Measurements from ENCODE around the gene MYLK4. TPM values are rescaled to one million over a fixed set of nuclear protein-coding genes. Genes with fewer than 3 reads are reported as not detected.

MYLK4 gene
- total and polyA plus RNA-seq, 4 donors, result 0.07 to 0.65 (median 0.39) TPM

DNA sequence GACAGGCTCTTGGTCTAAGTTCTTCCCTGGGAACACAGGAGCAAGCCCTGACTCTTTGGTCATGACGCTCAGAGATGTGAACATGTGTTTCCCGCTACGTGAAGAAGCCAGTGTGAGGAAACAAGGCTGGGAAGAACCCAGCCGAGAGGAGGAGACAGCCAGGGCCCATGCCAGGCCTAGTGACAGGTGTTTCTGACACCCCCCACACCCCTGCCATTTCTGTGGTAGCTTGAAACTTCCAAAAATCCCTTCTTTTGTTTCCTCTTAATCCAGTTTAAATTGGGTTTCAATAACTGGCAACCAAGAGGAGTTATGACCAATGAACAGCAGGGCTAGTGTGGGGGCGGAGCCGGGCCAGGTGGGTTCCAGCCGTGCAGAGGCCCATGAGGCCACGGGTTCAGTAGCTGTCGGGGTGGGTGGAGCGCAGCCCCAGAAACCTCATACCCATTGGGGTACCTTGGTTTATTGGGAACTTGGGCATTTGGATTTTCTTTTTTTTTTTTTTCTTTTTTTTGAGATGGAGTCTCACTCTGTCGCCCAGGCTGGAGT, 47.9 kb upstream of the MYLK4 start (continued):
- TF ChIP-seq, protein P1, sequence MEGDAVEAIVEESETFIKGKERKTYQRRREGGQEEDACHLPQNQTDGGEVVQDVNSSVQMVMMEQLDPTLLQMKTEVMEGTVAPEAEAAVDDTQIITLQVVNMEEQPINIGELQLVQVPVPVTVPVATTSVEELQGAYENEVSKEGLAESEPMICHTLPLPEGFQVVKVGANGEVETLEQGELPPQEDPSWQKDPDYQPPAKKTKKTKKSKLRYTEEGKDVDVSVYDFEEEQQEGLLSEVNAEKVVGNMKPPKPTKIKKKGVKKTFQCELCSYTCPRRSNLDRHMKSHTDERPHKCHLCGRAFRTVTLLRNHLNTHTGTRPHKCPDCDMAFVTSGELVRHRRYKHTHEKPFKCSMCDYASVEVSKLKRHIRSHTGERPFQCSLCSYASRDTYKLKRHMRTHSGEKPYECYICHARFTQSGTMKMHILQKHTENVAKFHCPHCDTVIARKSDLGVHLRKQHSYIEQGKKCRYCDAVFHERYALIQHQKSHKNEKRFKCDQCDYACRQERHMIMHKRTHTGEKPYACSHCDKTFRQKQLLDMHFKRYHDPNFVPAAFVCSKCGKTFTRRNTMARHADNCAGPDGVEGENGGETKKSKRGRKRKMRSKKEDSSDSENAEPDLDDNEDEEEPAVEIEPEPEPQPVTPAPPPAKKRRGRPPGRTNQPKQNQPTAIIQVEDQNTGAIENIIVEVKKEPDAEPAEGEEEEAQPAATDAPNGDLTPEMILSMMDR (IDR thresholded peaks at IDR 0.05; ENCODE audit: low read depth, low read length, missing input control), result no peak
- no peak for TF ChIP-seq FOXA1 (IDR thresholded peaks at IDR 0.05)
- no peak for TF ChIP-seq GABPA (IDR thresholded peaks at IDR 0.05 in 1 of 2, conservative IDR thresholded peaks at IDR 0.05 in 1 of 2)
- TF ChIP-seq, protein P2, sequence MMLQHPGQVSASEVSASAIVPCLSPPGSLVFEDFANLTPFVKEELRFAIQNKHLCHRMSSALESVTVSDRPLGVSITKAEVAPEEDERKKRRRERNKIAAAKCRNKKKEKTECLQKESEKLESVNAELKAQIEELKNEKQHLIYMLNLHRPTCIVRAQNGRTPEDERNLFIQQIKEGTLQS (IDR thresholded peaks at IDR 0.05), result no peak
- no peak for TF ChIP-seq RAD21 (IDR thresholded peaks at IDR 0.05)

DNA sequence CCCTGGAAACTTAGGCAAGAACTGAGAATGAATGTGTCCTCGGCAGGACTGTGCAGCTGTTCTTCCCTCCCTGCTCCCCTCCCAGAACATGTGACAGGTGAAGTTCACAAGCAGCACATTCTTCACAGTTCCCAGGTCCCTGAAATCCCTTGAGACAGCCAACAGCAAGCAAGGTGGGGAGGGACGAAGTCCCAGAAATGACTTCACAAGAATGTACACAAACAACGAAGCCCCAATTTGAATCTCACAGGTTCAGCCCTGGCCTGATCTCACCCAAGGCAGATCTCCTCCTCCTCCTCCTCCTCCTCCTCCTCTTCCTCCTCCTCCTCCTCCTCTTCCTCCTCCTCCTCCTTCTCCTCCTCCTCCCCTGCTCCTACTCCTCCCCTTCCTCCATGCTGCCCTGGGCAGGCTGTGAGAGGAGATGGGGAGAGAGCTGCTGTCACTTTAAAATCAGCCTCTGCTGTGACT, 46.9 kb upstream of the MYLK4 start:
- TF ChIP-seq FOXA1 (IDR thresholded peaks at IDR 0.05) (no peak), HNF4A (conservative IDR thresholded peaks at IDR 0.05) (no peak), HNF4G (IDR thresholded peaks at IDR 0.05) (no peak), TAF1 (conservative IDR thresholded peaks at IDR 0.05) (no peak), JUND (IDR thresholded peaks at IDR 0.05) (no peak), YY1 (IDR thresholded peaks at IDR 0.05) (no peak)
- TF ChIP-seq, protein P3, sequence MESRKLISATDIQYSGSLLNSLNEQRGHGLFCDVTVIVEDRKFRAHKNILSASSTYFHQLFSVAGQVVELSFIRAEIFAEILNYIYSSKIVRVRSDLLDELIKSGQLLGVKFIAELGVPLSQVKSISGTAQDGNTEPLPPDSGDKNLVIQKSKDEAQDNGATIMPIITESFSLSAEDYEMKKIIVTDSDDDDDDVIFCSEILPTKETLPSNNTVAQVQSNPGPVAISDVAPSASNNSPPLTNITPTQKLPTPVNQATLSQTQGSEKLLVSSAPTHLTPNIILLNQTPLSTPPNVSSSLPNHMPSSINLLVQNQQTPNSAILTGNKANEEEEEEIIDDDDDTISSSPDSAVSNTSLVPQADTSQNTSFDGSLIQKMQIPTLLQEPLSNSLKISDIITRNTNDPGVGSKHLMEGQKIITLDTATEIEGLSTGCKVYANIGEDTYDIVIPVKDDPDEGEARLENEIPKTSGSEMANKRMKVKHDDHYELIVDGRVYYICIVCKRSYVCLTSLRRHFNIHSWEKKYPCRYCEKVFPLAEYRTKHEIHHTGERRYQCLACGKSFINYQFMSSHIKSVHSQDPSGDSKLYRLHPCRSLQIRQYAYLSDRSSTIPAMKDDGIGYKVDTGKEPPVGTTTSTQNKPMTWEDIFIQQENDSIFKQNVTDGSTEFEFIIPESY (IDR thresholded peaks at IDR 0.05), result no peak
- WGBS, result 62% methylated on average over 3 of the region's 3 CpGs
- peaks cover 0 to 2% (median 0%) of the 10 kb centered on the region in 4 donors for H3K36me3 ChIP-seq (ENCODE audit: control insufficient read depth in 4 of 4, insufficient read depth in 3 of 4, low read depth in 1 of 4, low read length in 3 of 4)
- DNase-seq (ENCODE audit: low spot score), result no peak
- no peaks in the 10 kb centered on the region for H3K4me1 ChIP-seq (ENCODE audit: control insufficient read depth in 4 of 4, insufficient read depth in 4 of 4, low read length in 3 of 4)
- H3K27ac ChIP-seq (ENCODE audit: low read depth in 1 of 2, low read length in 2 of 2), result no peak overlapping the region
- no peak overlapping the region for H3K4me3 ChIP-seq (ENCODE audit: low read depth in 1 of 3, low read length in 3 of 3)
- H3K9ac ChIP-seq (ENCODE audit: low read depth in 1 of 2, low read length in 2 of 2), result no peak overlapping the region
- no peaks in the 10 kb centered on the region for H3K27me3 ChIP-seq (ENCODE audit: control insufficient read depth in 4 of 4, insufficient read depth in 4 of 4, low read length in 3 of 4)
- H3K9me3 ChIP-seq (ENCODE audit: control insufficient read depth in 4 of 4, low read length in 3 of 4), result no peaks in the 10 kb centered on the region

DNA sequence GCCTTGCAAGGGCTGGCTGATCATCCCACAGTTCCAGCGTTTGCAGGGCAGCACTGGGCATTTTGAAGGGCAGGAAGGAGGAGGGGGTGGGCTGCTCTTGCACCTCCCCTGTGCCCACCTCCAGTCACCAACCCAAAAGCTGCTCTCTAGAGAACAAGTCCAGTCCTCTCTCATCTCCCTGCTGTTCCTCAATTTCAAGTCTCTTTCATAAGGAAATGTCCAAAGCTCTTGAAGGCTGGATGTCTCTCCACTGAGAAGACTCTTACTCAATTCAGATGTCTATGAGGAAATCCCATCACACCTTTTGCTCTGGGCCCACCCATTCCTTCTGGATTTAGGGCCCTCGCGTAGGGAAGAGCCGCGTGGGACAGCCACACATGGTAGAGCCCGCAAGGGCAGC, 46.1 kb upstream of the MYLK4 start:
- Histone ChIP-seq H3K9me3 (ENCODE audit: control insufficient read depth in 4 of 4, low read length in 3 of 4) (no peaks in the 10 kb centered on the region), H3K36me3 (ENCODE audit: control insufficient read depth in 4 of 4, insufficient read depth in 3 of 4, low read depth in 1 of 4, low read length in 3 of 4) (peaks cover 0 to 2% (median 0%) of the 10 kb centered on the region in 4 donors), H3K27me3 (ENCODE audit: control insufficient read depth in 4 of 4, insufficient read depth in 4 of 4, low read length in 3 of 4) (no peaks in the 10 kb centered on the region), H3K4me3 (ENCODE audit: low read depth in 1 of 3, low read length in 3 of 3) (no peak overlapping the region), H3K4me1 (ENCODE audit: control insufficient read depth in 4 of 4, insufficient read depth in 4 of 4, low read length in 3 of 4) (no peaks in the 10 kb centered on the region), H3K27ac (ENCODE audit: low read depth in 1 of 2, low read length in 2 of 2) (no peak overlapping the region), H3K9ac (ENCODE audit: low read depth in 1 of 2, low read length in 2 of 2) (no peak overlapping the region)
- 69% methylated on average over 6 of the region's 6 CpGs for WGBS
- no peak for DNase-seq (ENCODE audit: low spot score)
- TF ChIP-seq, protein P4, sequence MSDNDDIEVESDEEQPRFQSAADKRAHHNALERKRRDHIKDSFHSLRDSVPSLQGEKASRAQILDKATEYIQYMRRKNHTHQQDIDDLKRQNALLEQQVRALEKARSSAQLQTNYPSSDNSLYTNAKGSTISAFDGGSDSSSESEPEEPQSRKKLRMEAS (IDR thresholded peaks at IDR 0.05), result no peak
- no peak for TF ChIP-seq GABPA (IDR thresholded peaks at IDR 0.05 in 1 of 2, conservative IDR thresholded peaks at IDR 0.05 in 1 of 2)
- TF ChIP-seq RAD21 (IDR thresholded peaks at IDR 0.05), result no peak
- TF ChIP-seq NR2F2 (IDR thresholded peaks at IDR 0.05), result no peak
- no peak for TF ChIP-seq JUND (IDR thresholded peaks at IDR 0.05)
- TF ChIP-seq SP1 (IDR thresholded peaks at IDR 0.05), result no peak
- TF ChIP-seq, protein P1 (IDR thresholded peaks at IDR 0.05; ENCODE audit: low read depth, low read length, missing input control), result no peak
- no peak for TF ChIP-seq TAF1 (conservative IDR thresholded peaks at IDR 0.05)
- no peak for TF ChIP-seq RXRA (IDR thresholded peaks at IDR 0.05)
- no peak for TF ChIP-seq HNF4G (IDR thresholded peaks at IDR 0.05)
- TF ChIP-seq, protein P2 (IDR thresholded peaks at IDR 0.05), result no peak
- no peak for TF ChIP-seq FOXA2 (IDR thresholded peaks at IDR 0.05)
- TF ChIP-seq HNF4A (conservative IDR thresholded peaks at IDR 0.05), result no peak
- TF ChIP-seq, protein P3 (IDR thresholded peaks at IDR 0.05), result no peak
- no peak for TF ChIP-seq FOXA1 (IDR thresholded peaks at IDR 0.05)
- TF ChIP-seq YY1 (IDR thresholded peaks at IDR 0.05), result no peak
